CD4-positive, alpha-beta T cell treated with Interleukin-2 at 100 ng/mL for 4 hours (primary cell): ENCODE measurements around the gene ARHGAP40.

ENCODE experiments used
- DNase-seq: peaks from one replicate; pipeline ENCODE4 v3.0.0-alpha.2; 2020; ENCODE audit warnings: low spot score

ARHGAP40 gene

GRCh38 chr20:38601216-38602184 is at the start of gene ARHGAP40:
Gene ARHGAP40 (plus strand): TSS chr20:38601809.
- DNase-seq = no peak

GRCh38 chr20:38554986-38555385 is 46.6 kb upstream of the ARHGAP40 start:
- DNase-seq = no peak

DNA sequence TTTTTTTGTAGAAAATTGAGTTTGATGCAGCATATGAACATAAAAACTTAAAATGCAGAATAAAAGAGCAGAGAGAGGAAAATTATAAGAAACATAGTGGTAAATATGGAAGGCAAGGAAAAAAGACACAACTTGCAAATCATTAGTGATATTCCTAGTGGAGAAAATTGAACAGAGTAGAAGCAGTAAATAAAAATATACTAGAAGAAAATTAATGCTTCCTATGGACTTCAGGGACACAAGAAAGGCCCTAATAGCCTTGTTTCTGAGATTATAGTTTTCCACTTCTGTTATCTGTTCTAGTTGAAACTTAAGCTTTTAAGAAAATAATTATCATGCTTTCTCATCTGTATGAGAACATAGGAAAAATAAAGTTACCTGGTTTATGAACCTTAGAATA is 46.2 kb upstream of the ARHGAP40 start:
- DNase-seq = no peak

DNA sequence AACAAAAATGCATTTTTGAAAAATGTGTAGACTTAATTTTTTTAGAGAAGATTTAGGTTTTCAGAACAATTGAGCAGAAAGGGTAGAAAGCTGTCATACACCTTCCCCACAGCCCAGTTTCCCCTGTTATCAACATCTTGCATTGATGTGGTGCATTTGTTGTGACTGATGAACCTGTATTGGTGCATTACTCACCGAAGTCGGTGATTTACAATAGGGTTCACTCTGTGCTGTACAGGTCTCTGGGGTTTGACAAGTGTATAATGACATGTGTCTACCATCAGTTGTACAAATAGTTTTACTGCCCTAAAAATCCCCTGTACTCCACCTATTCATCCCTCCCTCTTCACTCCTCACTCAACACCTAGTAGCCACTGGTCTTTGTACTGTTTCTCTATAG is 44.4 kb upstream of the ARHGAP40 start:
- no peak for DNase-seq

DNA sequence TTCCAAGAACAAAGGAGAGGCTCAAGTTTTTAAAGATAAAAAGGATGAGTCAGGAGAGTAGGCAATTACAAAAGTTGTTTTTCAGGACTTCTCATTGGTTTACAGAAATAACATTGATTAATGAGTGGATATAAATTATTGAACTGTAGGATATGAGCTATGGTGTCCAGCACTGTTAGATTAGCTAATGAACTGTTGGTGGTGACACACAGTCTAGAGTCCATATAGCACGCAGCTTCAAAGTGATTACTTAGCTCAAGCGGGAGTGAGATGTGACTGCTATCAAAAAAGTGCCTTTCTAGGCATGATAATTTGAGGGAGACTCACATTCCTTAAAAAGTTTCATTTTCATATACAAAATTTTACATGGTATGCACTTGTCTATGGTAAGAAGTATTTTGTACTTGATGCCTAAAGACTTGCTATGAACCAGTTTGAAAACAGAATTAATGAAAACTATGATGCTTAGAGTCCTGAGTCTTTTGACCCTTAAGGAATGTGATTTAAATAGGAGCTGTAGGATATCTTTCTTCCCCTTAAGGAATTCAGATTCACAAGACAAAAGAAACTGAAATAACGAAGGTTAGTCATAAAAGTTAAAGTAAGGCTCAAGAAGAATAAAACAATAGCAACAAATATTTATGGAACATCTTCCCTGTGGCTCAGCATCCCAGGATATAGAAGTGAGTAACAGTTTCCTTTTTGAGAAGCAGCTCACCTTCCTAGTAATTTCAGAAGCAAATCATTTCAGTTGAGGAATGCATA is 42.8 kb upstream of the ARHGAP40 start:
- no peak for DNase-seq

DNA sequence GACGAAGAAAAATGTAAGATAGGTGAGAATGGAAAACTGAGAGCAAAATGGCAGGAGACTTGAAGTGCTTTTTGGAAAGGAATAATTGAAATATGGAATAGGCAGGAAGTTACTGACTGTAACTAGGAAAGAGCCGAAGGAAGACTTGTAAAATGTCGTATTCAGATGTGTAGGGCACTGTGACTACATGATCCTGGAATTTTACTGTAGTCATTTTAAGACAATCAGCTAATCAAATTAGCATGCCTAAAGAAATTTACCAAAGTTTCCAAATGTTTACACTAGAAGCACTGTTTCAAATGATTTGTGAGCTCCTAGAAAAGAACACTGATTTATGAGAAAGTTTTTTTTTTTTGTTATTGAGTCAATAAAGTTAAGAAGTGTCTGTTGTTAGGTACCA is 41.8 kb upstream of the ARHGAP40 start:
- DNase-seq = no peak

DNA sequence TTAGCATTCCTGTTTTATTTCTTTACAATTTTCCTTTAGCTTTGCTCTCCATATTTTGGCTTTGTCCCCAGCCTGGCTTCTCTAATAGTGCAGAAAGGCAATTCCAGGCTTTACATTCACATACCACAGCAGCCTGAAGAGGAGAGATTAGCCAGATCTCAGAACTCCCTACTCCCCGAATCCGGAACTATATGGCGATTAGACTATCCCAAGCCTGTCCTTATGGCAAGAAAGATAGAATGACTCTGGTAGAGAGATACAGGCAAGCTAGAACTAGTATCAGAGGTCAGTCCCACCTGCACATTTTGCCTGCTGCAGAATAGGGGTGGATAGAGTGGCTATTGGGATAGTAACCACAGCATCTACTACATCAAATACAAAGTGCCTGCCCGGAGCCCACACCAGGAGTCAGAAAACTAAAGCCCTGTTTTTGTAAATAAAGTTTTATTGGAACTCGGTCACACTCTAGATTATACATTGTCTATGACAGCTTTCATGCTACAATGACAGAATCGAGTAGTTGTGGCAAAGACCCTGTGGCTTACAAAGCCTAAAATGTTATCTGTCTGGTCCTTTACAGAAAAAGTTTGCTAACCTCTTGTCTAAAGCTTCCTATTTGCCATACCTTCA is 37.7 kb upstream of the ARHGAP40 start:
- DNase-seq = no peak

DNA sequence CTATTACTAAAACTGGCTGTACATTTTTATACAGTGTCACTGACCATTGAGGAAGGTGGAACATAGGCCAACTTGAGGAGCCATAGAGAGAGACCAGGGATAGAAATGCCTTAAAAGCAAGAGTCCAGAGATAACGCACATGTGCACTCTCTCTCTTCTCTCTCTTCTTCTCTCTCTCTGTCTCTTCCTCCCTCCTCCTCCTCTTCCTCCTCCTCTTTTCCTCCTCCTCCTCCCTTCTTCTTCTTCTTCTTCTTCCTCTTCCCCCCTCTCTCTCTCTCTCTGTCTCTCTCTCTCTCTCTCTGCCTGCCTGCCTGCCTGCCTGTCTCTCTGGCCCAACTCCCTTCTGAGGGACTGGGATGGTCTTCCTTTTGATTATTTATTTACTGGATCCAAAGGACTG is 36.9 kb upstream of the ARHGAP40 start:
- no peak for DNase-seq

- no peak for DNase-seq
Observed at GRCh38 chr20:38566036-38566598, 35.5 kb upstream of the ARHGAP40 start.

DNA sequence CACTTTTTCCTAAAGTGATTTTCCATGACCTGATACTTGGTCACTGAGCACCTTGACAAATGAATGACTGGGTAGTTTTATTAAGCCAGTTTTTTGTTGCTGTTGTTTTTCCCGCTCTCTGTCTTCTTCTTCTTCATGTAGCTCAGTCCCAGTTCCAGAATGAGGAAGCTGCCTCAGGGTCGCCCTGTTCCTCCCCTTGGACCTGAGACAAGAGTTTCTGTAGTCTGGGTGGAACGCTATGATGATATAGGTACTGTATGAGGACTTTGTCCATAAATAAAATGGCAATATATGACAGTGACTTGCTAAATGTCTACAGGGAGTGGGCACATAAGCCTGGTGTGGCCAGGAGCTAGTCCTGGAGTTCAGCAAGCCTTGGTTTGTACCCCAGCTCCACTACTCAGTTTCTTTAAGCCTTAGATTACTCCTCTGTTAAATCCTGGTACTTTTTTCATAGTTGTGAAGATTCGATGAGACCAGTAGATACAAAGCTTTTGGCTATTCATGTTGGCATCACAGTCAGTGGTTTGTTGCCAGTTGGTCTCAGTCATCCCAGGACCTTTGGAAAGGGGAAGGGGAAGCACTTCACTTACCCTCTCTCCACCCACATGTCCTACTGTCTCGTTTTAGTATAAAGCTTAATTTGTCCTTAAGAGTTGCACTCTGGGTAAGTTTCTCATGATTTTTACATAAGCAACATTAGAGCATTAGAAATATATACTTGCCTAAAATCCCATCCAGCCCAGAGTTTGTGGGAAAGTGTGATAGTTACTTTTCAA is 31.7 kb upstream of the ARHGAP40 start:
- no peak for DNase-seq

- DNase-seq = no peak
Observed at GRCh38 chr20:38573413-38573812, 28.2 kb upstream of the ARHGAP40 start.

GRCh38 chr20:38579219-38579910 is 22.2 kb upstream of the ARHGAP40 start:
- DNase-seq = no peak

DNA sequence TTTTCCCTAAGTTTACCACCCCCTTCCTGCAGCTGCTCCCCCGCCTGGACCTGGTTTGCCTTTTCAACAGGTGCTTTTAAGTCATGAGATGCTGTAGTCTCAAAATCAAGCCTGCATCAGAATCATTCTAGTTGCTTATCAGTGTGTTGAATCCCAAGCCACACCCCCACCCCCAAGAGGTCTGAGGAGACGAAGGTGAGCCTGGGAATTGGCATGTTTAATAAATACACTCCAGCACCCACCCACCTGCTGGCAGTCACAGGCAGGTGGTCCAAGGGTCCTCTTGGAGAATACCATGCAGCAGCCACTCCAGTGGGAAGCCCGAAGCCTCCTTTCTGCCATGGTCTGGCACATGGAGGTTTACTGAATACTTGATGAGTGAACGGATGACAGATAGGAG is 21.7 kb upstream of the ARHGAP40 start:
- no peak for DNase-seq

DNA sequence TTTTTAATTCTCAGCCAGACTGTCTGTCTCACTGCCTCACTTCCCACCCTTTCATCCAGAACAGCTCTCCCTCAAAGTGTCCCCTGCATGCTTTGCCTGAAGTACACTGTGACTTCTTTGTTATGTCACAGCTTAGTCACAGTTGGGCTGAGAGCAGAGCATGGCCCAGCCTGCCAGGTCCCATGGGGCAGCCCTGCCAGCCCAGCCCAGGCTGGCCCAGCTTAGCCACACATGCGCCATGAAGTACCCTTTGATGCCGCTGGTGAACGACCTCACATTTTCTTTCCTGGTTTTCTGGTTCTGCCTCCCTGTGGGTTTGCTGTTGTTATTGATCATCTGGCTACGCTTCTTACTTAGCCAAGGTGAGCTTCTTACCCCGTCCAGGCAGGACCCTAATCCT is 20.6 kb upstream of the ARHGAP40 start, which contains the start of gene ADIG:
Gene ADIG, plus strand, starts transcription at position 185 of the 400 bp plus-strand sequence. Its CDS starts 54 bp downstream, at position 239.
- no peak for DNase-seq

- no peak for DNase-seq
Observed at GRCh38 chr20:38581830-38582358, 19.7 kb upstream of the ARHGAP40 start.

DNA sequence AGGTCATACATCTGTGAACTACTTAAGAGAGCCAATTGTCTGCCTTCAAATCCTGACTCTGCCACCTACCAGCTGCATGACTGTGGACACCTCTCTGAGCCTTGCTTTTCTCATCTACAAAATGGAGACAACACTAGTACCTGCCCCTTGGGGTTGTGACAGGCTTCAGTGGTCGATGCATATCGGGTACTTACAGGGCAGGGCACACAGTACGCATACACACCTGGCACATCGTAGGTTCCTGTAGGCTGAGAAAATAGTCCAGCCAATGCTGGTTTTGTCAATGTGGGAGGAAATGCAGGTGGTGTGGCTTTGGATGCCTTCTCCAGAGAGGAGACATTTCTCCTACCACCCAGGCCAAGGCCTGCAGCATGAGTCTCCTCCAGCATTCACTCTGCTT is 18.3 kb upstream of the ARHGAP40 start:
- no peak for DNase-seq

DNA sequence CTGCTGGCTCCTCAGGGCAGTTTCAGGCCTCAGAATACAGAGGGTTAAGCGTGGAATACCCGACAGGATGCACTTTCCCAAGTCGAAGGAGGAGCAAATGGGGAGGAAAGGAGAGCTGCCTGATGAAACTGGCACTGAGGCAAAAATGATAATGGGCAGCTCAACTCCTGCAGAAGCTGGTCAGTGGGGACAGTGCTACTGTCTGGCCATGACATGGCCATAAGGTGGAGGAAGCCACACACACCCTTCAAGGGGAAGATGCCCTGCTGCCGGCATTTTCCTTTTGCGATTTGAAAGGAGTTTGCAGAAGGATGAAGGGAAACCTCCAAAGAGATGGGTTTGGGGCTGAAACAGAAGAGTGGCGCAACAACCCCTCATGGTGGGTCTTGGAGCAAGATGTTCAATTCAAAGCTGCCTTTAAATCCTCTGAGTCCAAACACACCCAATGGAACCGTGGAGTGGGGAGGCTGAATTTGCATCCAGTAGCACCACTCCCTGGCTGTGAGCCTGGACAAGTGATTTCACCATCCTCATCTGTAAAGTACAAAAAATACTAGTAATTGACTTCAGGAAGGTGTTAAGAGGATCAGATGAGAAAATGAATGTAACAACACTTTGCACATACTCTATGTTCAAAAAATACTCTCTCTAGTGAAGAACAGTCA is 17.4 kb upstream of the ARHGAP40 start:
- DNase-seq = no peak

GRCh38 chr20:38585404-38586180 is 16.0 kb upstream of the ARHGAP40 start:
- no peak for DNase-seq

- no peak for DNase-seq
Observed at GRCh38 chr20:38586181-38586525, 15.5 kb upstream of the ARHGAP40 start.
